Hematopoietic multipotent progenitor cell treated with erythropoietin and hydrocortisone succinate and interleukin-3 and kit ligand, for 6 days (in vitro differentiated cells): ENCODE results near the gene KCNK17.
A peak's percentile ranks its signal among the peaks of the same experiment; 100 is the strongest.
"Not testable (repeated sequence)": the region's sequence is repeated elsewhere in the genome, so short reads cannot be mapped to it uniquely, and the experiment has no call there.

Experiments used
- DNase-seq: peaks from one replicate; pipeline ENCODE4 v3.0.0-alpha.2; 2015

The KCNK17 gene

DNA sequence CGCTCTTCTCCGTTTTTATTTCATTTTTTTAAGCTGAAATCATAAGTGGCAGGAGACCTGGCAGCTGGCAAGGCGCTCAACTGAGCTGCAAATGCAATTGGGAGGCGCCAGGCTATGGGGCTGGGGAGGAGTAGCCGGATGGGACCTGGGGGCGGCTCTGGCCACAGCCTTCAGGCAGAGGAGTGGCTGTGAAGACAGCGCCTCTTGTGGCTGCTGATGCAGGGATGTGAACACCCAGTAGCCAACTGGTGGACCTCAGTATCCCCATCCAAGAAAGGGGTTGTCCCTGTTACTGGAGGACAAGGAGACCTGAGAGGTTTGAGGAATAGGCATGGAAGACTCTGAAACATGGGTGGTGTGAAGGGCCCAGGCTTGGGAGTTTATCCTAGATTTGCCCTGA is 12.6 kb downstream of the KCNK17 start:
- peak; percentile 42 for DNase-seq

DNA sequence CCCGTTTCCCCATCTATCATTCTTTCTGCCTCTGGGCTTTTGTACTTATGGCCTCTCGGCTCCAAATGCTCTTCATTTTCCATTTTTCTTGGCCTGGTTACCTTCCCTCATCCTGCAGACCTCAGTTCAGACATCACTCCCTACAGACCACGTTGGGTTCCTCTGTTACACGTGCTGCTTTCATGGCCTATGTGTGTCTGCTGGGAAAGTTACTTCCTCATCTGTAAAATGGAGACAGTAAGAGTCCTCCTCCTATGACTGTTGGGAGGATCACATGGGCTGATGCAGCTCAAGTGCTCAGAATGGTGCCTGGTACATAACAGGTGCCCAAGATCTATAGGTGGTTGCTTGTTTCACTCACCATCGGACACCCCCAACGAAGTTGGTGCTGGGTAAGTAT is 13.5 kb downstream of the KCNK17 start:
- peak; percentile 30 for DNase-seq

DNA sequence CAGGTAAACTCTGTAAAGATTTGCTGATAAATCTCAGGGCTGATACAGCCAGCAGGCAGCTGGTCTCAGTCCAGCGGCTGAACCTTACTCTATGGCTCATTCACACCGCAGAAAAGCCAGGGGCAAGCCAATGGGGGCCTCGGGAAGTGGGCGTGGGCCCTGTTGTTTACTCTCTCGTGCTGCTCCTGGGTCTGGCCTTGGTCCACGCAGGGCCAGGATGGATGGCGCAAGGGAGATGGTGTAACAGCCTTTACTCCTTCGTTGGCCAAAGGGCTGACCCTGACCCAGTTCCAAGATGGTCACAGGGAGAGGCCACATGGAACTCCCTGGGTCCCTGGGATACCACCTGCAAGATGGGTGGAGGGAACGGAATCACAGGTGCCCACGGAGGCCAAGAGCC is 16.2 kb downstream of the KCNK17 start:
- no peak for DNase-seq

DNA sequence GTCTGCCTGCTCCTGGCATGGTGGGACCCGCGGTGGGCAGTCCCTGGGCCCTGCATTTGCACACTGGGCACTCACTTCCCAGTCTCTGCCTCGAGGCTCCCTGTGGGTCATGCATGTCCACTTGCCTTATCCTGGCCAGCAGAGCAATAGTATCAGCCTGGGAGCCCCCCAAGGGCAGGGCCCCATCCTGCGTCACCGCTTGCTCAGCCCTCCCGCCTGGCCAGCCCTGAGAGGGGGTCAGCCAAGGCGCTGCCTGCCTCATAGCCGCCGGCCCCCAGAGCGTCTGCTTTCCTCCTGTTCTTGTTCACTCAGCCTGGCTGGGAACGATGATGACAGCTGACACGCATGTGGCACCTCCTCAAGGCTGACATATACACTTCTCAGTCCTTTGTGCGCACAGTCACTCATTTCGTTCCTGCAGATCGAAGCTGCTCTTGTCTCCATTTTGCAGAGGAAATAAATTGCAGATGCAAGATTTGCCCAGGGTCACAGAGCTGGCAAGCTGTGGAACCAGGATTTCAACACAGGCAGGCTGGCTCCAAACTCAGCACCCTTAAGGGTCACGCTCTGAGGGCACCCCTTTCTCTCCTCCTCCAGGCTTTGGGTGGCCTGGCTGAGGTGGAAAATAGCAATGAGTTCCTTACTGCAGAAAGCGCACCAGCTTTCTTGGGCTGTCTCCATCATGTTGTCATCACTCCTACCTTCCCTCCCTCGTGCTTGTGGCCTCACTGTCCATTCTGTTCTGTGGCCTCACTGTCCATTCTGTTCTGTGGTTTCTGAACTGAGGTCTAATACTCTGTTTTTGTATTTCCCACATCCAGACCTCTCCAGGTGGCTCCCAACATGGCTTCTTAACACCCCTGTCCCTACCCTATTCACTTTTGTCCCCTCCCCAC is 17.2 kb downstream of the KCNK17 start:
- no peak for DNase-seq

DNA sequence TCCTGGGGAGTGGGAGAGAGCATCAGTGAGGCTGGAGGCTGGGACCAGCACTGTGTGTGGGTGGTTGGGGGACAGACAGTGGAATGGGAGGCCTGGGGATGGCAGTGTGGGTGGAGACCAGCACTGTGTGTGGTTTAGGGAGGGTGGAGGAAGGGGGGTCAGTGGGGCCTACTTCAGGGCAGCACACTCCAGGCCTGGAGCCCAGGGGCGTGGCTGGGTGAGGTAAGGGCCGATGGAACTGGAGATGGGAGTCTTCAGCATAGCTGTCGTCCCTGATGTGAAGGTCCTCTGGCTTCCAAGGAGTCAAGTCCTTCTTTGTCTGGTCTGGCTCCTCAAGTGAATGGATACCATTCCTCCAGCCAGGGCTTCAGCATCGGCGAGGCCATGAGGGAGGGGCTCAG is 18.6 kb downstream of the KCNK17 start:
- peak; percentile 37 for DNase-seq

DNA sequence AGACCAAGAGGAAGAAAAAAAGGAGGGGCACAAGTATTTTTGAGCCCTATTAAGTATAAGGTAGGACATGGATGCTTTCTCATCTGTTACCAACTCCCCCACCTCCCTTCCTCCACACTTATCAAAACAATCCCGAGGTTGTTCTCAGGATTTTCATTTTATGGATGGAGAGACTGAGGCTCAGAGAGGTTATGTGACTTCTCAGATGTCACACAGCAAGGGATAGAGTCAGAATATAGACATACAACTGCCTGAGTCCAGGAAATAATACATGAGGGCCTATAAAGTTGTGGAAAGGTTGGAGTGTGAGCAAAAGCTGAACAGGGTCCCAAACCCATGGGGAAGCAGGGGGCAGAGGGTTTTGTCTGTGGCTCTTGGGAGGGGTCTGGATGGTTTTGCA is 19.3 kb downstream of the KCNK17 start:
- no peak for DNase-seq

DNA sequence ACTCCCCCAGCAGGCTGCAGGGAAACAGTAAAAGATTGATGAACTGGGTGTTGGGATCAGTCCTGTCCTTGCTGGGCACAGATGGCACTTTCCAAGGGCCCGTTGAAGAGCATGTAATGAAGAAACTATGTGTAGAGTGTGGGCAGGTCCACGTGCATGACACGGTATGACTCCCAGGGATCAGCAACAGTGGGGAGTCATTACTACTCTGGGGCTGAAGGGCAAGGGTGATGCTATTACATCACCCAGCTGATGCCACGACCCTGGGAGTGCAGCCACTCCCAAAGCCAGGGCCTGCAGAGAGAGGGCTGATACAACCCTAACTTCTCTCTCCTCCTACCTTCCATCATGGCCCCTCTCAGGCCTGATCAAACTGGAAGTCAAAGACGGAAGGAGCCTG is 20.1 kb downstream of the KCNK17 start:
- DNase-seq, result no peak

DNA sequence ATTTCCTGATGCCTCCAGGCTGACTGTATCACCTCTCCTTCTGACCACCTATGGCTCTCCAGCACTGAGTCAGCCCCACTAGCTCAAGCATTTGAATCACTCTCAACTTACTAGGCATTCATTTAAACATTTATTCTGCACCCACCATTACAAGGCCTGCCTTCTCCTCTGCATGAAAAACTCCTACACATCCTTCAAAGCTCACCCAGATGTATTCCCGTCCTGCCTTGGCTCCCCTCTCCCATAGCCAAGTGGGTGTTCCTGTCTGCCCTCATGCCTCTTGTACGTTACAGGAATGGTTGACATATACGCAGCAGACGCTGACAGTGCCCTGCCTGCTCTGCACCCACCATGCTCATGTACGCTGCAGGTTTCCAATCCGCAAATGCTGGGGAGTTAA is 21.6 kb downstream of the KCNK17 start:
- no peak for DNase-seq

DNA sequence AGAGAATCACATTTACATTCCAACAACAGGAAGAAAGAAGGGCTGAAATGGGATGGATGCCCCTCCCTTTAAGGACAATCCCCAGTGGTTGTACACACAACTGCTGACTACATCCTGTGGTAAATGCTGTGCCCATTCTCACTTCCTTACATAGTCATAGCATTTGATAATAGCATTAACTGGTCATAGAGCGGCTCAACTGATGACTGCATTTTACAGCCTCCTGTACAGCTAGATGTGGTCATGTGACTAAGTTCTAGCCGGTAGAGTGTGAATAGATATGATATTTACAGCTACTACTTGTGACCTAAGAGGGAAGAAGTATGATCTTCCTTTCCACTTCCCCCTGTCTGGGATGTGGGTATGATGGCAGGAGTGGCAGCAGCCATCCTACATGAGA is 24.7 kb downstream of the KCNK17 start:
- no peak for DNase-seq

DNA sequence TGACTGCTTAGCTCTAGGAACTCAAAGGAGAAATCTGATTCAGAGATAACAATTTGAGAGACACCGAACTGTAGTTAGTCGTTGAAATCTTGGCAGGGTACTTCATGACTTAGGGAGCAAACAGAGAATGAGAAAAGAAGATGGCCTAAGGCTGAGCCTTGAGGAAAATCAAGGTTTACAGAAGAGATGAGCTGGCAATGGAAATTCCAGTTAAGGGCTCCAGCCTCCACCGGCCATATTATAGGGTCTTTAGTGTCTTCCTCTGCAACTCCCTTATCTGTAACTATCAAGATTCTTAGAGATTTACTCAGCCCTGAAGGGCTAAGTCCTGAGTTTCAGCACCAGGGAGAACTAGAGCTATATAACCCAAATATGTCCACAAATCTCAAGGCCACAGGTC is 26.6 kb downstream of the KCNK17 start:
- no peak for DNase-seq

DNA sequence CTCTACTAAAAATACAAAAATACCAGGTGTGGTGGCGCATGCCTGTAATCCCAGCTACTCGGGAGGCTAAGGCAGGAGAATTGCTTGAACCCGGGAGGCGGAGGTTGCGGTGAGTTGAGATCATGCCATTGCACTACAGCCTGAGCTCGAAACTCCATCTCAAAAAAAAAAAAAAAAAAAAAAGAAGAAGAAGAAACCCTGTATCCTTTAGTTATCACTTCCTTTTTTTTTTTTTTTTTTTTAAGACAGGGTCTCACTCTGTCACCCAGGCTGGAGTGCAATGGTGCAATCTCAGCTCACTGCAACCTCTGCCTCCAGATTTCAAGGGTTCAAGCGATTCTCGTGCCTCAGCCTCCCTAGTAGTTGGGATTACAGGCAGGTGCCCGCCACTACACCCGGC is 27.6 kb downstream of the KCNK17 start:
- DNase-seq, result not testable (repeated sequence)

DNA sequence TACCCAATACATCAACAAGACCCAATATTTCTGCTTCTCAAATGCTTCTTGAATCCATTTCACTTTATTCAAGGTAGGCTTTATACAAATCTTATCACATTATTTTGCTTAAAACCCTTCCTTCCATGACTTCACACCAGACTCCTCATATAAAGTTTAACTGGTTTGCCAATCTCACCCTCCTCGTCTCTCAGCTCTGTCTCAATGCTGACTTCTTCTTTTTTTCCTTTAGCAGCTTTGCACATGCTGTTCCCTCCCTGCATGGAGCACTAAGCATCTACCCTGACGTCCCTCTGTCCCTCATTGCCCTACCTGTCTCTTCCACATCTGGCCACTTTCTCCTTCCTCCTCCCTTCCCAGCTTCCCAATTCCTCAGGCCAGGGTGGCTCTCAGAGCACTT is 31.4 kb downstream of the KCNK17 start:
- DNase-seq, result no peak

DNA sequence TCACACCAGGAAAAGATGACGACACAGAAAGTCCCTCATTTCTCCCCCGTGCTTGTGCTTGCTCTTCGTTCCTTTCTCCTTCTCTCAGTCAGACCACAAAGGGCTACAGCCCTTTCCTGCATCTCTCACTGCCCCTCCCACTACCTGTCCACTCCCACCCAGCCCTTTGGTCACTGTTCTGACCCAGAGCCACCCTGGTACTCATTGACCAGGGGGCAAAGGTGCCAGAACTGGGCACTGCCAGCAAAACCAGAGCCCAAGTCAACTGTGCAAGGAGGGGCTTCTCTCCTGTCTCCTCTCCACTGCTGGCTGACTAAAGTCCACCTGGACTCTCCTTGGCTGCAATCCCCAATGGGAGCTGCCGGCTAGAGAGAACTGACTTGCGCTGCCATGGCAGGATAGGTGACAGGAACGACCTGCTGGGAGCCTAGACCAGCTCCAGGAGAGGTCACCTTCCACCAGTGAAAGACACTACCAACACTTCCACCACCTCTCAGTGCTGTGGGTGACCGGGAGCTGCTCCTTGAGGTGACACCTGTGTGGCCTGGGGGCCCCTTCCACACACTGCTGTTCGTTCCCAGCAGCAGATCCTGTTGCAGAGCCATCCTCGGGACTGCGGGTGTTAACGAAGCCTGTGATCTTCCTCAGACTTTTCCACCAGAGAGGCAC is 32.8 kb downstream of the KCNK17 start:
- no peak for DNase-seq

DNA sequence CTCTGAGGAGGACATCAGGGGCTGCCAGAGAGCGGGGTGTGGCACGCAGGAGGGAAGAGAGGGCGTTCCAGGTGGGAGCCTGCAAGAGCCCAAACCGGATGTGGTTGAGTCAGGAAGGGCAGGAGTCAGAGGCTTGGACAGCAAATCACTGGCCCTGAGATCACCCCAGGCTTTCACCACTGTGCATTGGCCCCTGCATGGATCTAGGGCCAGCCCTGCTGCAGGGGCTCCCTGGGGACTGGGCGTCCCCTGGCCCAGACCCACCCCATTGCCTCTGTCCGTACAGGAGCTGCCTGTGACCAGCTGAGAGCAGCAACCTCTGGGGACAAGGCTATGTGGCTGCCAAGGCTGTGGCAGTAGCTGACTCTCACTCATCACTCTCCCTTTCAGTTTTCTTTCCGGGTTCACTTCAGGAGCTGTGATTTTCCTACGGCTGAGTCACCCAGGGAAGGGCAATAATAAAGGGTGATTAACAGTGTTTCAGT is 33.9 kb downstream of the KCNK17 start:
- DNase-seq, result no peak

DNA sequence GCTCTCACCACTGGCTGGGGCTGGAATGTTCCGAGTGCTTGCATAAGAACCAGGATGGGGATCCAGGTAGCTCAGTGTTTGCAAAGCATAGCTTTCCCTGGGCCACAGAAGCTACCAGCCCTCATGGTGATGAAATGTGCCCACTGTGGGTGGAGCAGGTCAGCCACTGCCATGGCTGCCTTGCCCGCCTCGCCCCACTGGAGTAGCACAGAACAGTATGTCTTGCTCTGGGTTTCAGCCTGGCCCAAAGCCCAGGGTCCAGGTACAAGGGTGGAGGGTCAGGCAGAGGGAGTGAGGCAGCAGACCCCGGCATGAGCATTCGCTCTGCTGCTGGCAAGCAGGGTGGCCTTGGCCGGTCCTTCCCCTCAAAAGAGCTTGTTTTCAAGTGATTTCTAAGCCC is 34.7 kb downstream of the KCNK17 start:
- DNase-seq, result no peak

DNA sequence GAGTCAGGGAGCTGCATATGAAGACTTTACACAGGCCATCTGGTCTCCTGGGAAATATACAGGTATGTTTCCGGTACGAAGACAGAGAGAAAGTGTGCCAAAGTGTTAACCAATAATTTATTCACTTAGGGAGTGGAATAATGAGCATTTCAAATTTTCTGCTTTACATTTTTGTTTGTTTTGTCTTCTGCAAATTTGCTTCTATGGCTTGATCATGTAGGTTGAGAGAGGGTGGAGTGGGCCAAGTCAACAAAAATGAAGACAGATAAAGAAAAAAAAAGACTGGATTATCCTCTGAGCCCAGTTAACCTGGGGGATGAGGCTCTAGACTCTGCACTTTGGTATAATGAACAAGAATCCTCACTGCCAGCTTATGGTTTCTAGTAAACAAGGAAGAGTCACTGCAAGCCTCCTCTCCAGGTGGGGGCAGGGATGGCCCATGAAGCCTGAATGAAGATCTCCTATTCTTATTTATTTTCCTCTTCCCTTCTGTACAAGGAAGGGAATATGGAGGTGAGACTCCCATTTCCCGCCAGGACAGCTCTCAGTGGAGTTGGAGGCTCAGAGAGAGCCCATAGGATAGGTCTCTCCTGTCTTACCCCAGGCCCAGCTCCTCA is 37.7 kb downstream of the KCNK17 start:
- no peak for DNase-seq

DNA sequence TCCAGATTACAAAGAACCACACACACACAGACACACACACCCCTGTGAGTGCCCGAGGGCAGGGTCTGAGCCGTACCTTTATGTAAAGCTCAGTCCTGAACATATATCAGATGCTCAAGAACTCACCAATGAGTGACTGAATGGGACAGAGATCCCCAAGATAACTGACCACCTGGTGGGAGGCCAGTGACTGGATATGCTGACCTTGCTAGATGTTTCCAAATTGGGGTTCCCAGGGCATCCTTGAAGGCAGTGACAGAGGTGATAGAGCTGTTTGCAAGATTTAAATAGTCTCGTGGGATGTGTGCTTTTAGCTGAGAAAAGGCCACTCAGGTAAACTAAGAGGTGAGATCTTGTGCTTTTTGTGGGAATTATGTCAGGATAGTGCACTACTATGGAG is 39.3 kb downstream of the KCNK17 start:
- no peak for DNase-seq

DNA sequence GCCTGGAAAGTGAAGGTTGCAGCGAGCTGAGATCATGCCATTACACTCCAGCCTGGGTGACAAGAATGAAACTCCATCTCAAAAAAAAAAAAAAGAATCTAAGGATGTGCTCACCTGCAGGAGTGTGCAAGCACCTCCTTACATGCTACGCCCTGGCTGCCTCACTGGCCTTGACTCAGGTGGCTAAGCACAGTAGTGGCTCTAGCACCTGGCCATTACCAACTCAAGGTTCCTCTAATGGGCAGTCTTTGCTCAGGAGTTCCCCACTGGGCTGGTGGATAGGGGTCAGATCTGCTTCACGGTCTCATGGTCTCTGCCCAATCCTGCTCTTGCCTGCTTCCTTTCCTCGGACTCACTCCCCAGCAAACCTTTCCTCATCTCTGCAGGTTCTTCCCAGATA is 39.7 kb downstream of the KCNK17 start:
- no peak for DNase-seq

DNA sequence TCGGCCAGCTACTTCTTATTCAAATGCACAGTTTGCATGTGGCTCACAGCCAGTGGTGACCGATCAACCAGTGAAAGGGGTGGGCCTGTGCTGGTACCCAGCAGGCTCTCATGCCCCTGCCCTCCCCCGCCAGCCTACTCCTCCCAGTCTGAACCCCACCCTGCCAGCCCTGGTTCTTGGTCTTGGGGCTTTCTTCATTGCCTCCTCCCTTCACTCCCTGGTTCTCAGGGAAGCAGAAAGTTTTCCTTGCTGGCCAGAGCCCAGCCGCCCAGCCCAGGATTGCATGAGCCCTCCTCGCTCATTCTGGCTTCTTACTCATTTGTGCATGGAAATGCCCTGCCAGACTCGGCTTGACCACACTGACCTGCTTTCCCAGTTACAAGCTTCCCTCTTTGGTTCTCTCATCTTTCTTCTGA is 40.8 kb downstream of the KCNK17 start:
- DNase-seq, result no peak

DNA sequence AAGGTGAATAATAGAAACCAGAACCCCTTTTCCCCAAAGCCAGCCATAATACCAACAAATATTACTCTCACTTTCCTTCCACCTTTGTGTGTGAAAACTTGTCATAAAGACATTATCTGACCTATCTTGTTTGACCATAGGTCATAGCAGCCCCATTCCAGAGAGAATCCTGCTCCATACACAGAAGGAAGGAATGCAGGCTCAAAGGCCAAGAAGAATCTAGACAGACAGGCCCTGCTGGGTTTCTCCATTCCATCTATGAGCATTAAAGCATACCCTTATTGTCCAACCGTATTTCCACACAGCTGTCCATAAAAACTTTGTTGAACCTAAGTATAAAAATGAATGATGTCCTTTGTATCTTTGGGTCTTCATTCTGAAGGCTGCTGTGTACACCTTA is 44.3 kb downstream of the KCNK17 start:
- DNase-seq, result no peak

DNA sequence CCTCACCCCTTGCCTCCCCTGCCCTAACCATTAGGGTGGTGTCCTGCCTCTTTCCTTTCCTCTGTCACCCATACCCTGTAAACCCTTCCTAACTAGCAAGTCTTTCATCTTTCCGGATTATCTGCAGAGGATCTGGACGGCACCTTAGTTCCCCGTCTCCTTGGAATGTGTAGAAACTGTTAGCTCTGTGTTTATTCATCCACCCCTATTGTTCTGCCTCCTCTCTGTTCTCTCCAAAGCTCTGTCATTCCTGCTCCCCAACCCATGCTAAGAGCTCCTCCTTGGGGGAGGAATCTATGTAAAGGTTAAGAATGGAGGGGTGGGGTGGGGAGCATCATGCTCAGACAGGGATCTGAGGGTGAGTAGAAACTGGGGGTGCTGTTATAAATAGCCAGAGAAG is 45.5 kb downstream of the KCNK17 start:
- no peak for DNase-seq

DNA sequence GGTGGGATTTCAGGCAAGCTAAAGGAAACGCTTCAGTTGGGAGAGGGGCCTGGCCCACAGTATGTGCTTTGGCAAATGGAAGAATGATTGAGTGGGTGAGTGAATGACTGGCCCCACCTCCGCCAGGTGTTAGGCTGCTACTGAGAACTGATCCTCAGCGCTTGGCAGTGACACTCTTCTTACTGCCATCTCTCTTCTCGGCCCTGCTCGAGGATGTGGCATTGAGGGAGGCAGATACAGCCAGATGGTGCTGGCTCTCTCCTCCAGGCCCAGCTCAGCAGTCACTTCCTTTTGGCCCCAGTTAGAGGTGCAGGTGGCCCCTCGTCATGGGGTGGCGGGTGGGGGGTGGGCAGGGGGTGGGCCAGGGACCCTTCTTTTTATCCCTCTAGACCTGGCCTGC is 46.0 kb downstream of the KCNK17 start:
- no peak for DNase-seq

DNA sequence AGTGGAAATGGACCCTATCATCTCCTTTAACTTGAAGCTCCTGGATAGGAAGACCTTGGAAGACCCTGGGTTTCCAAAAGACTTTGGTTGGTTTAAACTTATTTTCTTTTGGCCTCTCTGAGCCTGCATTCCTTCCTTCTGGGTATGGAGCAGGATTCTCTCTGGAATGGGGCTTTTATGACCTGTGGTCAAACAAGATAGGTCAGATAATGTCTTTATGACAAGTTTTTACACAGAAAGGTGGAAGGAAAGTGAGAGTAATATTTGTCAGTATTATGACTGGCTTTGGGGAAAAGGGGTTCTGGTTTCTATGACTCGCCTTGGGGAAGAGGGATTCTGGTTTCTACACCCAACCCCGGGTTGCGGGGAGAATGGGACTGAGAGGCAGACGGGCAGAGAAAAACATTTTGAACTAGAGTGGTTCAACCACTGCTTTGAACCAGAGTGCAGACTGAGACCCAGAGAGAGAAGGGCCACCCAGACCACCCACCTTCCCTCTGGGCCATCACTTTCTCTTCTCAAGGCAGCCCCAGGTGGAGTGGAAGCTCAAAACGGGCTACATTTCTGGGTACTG is 47.4 kb downstream of the KCNK17 start:
- no peak for DNase-seq

DNA sequence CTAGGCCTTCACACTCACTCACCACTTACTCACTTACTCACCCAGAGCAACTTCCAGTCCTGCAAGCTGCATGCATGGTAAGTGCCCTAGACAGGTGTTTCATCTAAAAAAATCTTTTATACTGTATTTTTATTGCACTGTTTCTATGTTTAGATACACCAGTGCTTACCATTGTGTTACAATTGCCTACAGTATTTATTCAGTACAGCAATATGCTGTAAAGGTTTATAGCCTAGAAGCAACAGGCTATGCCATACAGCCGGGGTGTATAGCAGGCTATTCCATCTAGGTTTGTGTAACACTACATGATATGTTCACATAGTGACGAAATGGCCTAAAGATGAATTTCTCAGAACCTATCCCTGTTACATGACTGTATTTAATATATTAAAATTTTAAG is 47.8 kb downstream of the KCNK17 start:
- no peak for DNase-seq
